Gastroesophageal sphincter (tissue), 3 donors: ENCODE measurements around the gene INKA2.

Source experiments
- CTCF ChIP-seq, 4 experiments: fragments of 200-600 bp in 2 of 4; fragments of 450-650 bp in 2 of 4; sonication (generic) in 1 of 4; IDR thresholded peaks; one replicate each; pipeline ENCODE4 v1.5.1; 2017 to 2019; ENCODE audit warnings: antibody characterized with exemption in 4 of 4, mild to moderate bottlenecking in 2 of 4, moderate library complexity in 2 of 4
- POLR2A ChIP-seq, 2 donors: fragments of 450-650 bp; IDR thresholded peaks; one replicate each; pipeline ENCODE4 v1.6.1; 2017; ENCODE audit warnings: antibody characterized with exemption in 2 of 2, mild to moderate bottlenecking in 2 of 2, moderate library complexity in 1 of 2
- POLR2AphosphoS5 ChIP-seq: sonication (generic); formaldehyde crosslinking; IDR thresholded peaks from one replicate; pipeline ENCODE4 v1.6.1; 2017; ENCODE audit warnings: antibody characterized with exemption

- TF ChIP-seq CTCF (IDR thresholded peaks at IDR 0.05) (no peak), POLR2AphosphoS5 (peak; percentile 34), POLR2A (IDR thresholded peaks at IDR 0.05) (no peak)
Observed at GRCh38 chr1:111733183-111733991, 5.8 kb downstream of the INKA2 start.
